ENCODE data around the gene AGR3.
"Not testable (repeated sequence)": the region's sequence is repeated elsewhere in the genome, so short reads cannot be mapped to it uniquely, and the experiment has no call there.

The AGR3 gene

DNA sequence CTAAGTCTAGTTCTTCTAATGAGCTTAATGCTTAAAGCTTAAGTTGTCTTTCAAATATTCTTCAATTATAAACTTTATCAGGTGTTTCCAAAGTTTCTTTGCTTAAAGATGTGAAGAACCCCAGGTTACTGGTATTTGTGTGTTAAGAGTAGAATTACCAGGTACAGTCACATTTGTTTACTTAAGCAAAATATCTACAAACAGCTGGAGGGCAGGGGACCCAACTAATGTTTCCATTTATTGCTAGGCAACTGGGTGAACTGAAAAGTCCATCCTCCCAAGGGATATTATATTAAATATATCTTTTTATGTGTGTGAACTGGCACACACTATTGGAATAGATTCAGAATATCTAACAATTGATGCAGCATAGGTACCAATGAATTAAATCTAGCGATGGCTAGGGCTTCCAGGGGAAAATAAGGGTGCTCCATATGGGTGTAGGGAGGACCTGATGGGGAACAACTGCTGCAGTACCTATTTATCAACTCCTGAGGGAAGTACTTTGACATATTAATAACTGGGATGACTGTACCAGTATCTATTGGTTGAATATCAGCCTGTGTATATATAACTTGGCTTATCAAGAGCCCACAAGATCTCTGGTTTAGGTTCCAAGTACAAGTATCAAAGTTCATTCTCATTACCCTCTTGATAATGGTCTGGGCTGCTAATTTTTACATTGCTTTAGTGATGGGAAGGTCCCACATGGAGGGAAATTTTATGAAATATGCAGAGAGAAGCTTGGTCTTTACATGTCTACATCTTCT is 10.3 kb upstream of the AGR3 start:
- DNase-seq (ENCODE audit: low spot score): no peak

DNA sequence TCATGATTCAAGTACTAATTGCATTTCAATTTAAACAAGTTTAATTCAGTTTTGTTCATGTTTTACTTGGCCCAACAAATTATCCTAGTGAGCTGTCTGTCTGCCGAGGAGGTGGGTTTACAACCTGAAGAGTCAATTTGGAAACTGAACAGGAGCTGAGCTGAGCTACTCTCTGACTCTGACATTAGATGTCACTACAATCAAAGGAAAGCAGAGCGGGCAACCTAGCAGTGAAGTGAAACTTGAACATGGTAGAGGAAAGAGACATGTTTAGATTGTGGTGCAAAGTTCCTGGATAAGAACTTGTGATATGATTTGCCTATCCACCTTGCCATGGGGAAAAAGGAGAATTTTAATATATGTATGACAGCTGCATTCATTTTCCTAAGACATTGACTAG is 9.6 kb upstream of the AGR3 start:
- DNase-seq (ENCODE audit: low spot score): peak; percentile 32

DNA sequence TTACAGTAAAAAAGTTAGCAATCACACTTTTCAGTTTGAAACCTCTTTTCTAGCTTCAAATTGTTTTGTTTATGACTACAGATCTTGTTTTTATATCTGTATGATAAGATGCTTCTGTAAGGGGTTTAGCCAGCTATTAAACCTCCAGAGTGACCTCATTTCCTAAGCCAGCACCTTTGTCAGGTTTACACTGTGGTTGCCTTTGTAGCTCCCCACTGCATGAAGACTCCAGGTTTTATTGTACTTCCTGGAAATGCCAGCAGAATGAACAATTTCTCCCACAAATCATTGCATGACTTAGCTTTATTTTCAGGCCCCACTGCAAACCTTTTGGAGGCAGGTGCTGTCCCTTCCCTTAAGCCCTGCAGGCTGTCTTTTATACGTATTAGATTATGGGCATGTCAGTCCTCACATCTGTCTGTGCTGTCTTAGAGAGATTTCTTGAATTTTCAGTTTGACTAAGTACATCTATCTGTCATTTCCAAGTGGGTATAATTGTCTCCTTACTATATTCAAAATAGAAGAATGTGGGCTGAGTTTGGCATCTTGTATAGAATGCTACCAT is 8.2 kb upstream of the AGR3 start:
- DNase-seq (ENCODE audit: low spot score): no peak

DNA sequence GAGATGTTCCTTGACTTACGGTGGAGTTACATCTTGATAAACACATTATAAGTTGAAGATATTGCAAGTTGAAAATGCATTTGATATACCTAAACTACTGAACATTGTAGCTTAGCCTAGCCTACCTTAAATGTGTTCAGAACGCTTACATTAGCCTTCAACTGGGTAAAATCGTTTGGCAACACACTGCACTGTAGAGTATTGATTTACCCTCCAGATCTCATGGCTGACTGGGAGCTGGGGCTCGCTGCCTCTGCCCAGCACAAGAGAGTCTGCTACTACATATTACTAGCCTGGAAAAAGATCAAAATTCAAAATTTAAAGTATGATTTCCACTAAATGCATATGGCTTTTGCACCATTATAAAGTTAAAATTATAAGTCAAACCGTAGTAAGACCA is 7.5 kb upstream of the AGR3 start:
- no peak for DNase-seq (ENCODE audit: low spot score)

DNA sequence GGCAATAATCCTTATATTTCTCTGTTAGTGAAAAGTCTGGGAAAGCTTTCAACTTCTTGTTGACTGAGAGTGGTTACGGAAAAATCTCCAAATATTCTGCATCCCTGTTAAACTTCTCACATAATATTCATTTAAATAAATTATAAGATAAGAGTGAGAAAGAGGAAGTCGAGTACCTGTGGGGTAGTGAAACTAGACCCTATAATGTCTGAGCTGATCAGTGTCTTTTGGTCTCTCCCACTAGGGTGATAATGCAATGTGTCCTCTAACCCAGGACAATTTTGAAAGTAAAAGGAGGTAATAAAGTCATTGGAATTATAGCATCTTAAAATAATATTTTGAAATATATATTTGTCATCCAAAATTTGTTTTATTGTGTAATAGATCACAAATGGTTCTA is 2.1 kb upstream of the AGR3 start:
- no peak for DNase-seq (ENCODE audit: low spot score)

DNA sequence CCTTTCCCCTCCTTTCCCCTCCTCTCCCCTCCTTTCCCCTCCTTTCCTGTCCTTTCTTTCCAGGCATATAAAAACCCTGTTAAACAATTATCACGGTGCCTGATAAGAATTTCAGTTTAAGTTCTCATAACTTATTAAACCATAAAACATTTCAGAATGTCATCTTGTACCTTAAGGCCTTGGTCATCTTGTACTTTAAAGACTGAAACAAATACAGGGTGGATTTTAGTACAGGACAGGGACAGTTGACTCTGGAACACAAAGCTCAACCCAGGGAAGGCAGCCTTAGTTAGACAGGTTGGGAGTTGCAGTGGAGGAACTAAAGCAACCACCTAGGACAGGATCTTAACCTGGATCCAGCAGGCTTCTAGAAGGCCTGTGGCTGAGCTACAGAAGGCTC is 1.2 kb downstream of the AGR3 start:
- no peak for DNase-seq (ENCODE audit: low spot score)

DNA sequence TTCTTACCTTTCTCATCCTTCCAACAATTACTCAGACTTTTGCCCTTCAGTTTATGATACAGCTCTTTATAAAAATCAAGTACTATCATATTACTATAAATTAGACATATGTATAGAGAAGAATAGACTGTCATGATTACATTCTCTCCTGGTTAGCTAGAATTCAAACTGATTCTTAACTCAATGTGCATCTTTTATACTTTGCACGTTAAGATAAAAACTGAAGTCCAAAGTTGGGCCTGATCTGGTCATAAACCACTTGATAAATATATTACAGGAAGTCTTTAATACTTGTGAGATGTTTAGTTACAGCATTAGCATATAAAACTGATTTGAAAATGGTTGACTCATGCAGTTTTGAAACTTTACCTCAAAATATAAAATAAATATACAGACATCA is 2.6 kb downstream of the AGR3 start:
- no peak for DNase-seq (ENCODE audit: low spot score)

DNA sequence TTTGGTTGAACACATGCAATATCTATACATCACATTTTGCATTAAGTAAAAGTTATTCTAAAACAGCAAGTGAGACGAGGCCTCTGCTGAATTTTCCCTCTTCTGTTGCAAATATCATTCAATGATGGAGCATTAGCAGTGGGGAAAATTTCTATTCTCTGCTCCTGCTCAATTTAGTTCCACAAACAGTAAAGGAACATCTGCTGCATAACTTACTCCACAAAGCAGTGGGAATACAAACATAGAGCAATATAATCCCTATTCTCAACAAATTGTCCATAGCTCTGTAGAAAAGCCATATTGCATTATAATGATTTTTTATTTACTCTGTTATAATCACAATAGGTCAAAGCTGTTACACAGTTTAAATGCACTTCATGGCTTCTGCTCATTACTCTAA is 5.9 kb downstream of the AGR3 start:
- no peak for DNase-seq (ENCODE audit: low spot score)

DNA sequence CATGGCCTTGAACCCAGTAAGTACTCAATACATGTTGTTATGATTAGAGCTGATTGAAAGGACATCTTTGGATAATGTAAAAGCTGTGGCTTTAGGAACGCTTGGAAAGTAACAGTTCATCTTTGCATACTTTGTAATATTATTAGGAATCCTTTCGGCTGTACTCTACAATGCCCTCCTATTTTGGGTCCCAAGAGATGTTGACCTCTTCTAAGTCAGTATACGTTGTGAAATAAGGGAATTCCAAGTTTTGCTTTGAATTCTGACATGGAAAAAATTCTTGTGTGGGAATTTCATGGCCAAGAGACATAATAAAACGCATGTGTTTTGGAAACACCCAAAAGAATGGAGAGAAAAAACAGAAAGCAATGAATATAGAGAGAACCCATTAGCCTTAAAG is 7.7 kb downstream of the AGR3 start:
- DNase-seq (ENCODE audit: low spot score): no peak

DNA sequence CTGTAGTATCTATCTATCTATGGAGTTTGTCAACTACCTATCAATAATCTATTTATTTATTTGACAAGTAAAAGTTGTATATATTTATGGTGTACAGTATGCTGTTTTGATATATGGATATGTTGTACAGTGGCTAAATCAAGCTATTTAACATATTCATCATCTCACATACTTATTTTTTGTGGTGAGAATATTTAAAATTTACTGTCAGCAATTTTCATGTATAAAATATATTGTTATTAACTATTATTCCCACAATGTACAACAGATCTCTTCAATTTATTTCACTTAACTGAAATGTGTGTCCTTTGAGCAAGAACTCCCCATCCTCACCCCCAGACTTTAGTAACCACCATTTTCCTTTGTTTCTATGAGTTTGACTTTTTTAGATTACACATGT is 14.5 kb downstream of the AGR3 start:
- DNase-seq (ENCODE audit: low spot score): no peak

DNA sequence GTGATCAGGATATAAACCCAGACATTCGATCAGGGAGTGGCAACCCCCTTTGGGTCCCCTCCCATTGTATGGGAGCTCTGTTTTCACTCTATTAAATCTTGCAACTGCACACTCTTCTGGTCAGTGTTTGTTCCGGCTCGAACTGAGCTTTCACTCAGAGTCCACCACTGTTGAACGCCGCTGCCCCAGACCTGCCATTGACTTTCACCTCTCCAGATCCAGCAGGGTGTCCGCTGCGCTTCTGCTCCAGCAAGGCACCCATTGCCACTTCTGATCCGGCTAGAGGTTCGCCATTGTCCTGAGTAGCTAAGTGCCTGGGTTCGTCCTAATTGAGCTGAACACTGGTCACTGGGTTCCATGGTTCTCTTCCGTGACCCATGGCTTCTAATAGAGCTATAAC is 28.6 kb downstream of the AGR3 start:
- DNase-seq (ENCODE audit: low spot score): not testable (repeated sequence)

DNA sequence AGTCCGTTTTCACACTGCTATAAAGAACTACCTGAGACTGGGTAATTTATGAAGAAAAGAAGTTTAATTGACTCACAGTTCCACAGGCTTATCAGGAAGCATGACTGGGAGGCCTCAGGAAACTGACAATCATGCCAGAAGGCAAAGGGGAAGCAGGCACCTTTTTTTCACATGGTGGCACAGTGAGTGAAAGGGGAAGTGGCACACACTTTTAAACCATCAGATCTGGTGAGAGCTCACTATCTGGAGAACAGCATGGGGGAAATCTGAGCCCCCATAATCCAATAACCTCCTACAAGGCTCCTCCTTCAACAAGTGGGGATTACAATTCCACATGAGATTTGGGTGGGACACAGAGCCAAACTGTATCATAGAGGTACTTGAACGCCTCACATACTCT is 30.0 kb downstream of the AGR3 start:
- peak; percentile 75 for DNase-seq (ENCODE audit: low spot score)

DNA sequence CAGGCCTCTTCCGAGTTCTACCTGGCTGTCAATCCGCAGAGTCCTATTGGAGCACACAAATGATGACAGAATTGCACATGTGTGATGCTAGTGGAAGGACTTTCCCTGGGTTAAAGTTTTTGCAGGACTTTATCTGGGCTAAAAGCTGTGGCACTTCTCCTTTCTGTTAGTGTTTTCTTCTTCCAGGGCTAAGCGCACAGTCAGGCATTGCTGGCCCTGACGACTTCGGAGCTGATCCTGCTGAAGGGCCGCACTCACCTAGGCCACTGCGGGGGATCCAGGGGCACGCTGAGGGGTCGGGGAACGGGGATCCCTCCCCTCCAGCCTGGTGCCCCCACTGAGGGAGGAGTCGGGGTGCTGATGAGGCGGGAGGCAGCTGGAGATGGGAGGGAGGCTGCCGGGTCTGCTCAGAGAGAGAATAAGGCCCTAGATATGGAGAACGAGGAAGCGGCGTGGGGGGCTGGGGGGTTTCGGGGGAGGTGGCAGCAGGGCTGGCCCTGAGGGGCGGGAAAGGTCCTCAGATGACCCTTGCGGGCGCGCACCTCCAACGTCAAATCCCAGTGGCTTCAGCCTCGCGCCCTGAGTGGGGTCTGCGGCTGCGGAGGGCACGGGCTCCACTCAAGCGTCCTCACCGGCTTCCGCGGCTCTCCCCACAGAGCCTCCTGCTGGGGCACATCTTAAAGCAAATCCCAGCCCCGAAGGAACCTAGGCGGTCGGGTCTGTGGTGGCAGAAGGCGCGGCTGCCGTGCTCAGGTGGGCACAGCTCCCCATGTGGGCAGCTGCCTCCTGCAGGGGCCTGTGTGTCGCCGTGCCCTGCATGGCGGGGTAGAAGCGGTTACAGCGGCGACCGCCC is 30.9 kb downstream of the AGR3 start:
- DNase-seq (ENCODE audit: low spot score): peak; percentile 5

DNA sequence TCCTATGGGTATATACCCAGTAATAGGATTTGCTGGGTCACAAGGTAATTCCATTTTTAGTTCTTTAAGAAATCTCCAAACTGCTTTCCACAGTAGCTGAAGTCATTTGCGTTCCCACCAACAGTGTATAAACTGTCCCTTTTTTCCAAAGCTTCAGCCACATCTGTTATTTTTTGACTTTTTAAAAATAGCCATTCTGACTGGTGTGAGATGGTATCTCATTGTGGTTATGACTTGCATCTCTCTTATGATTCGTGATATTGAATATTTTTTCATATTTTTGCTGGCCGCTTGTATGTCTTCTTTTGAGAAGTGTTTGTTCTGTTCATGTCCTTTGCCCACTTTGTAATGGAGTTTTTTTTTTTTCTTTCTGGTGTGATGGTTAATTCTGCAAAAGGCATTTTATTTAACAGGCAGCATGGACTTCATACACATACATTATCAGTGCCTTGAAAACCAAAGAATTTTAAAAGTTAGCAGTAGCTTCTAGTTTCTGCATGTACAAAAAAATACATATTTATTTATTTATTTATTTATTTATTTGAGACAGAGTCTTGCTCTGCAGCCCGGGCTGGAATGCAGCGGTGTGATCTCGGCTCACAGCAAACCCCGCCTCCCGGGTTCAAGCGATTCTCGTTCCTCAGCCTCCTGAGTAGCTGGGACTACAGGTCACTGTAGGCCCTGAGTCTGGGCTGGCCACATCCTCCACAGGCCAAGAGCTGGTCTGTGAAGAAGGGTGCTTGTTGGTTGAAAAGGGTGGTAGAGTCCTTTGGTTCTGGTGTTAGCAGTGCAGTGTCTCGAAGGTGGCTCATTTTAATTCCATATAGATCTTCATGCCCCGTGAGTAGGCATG is 32.3 kb downstream of the AGR3 start:
- no peak for DNase-seq (ENCODE audit: low spot score)

DNA sequence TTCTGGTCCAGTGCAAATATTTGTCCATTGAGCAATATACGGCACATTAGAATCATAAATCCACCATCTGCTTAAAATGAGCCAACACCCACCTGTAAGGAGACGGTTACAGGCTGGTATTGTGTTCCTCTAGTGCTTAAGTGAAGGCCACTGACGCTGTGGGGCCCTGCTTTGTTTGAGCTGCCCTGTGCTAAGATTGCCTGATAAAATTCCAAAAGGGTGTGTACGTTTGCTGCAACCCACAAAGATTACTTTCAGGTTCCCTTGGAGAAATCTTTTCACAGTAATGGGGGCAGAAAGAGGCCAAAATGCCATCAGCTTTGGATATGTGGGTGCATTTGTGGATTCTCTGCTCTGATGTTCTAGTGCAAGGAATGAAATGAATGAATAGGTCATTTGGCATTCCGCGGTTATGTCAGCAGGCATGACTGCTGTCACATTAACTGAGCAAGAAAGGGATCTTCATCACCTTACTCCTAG is 34.4 kb downstream of the AGR3 start:
- DNase-seq (ENCODE audit: low spot score): no peak

DNA sequence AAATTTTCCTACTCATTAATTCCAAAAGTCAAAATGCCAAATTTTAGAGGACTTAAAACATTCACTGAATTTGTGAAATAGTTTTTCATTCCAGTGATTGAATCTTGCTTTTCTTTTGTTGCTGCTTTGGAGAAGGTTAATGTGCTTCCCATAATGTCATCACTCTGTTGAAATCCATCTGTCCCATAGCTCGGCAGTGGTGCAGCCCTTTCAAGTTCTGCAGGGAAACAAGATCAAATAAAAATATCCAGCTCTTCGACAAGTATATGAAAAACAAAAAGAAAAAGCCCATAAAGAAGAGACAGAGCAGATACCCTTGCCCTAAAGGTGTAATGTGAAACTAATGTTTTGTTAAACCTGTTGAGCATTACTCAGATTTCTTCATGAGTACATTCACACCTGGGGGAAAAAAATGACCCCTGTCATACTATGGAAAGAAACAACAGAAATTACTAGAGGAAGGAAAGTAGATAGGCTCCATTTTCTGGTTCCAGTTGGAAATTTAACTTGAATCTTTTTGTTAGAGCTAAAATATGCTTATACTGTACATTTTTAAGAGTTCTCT is 35.1 kb downstream of the AGR3 start:
- DNase-seq (ENCODE audit: low spot score): no peak

DNA sequence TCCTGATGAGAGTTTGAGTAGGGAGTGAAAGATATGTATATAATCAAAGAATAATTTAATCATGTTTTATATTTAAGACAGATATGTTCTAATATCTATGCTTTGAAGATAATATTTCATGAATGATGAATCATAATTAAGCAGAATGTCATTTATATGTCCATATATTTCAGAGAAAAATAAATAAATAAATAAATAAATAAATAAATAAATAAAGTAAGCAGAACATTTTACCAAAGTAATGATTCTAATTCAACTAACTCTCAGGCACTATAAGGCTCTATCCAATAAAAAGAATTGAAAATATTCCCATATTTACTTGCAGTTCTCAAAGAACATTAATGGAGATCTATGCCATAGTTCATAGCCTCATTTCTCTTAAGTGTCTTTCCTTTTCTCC is 36.0 kb downstream of the AGR3 start:
- DNase-seq (ENCODE audit: low spot score): no peak

DNA sequence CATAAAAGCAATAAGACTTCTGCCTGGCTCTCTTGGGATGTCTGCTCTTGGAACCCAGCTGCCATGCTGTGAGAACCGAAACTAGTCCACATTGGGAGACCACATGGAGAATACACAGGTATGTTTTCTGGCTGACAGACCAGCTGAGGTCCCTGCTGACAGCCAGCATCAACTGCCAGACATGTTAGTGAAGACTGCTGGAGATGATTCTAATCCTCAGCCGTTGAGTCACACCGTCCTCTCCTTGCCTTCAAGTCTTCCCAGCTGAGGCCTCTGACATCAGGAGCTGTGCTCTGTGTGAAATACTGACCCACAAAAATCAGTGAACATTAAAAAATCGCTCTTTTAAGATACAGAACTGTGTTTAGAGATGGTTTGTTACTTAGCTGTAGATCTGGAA is 40.1 kb downstream of the AGR3 start:
- DNase-seq (ENCODE audit: low spot score): no peak

DNA sequence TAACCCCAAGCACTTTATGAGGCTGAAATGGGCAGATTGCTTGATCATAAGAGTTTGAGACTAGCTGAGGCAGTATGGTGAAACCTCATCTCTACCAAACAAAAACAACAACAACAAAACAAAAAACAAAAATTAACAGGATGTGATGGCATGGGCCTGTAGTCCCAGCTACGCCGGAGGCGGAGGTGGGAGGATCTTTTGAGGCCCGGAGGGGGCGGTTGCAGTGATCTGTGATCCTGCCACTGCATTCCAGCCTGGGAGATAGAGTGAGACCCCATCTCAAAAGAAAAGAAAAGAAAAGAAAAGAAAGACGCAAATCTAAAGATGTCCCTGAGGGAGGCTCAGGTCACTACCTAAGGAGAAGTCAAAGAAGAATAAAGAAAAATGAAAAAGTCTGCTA is 41.7 kb downstream of the AGR3 start:
- DNase-seq (ENCODE audit: low spot score): no peak

DNA sequence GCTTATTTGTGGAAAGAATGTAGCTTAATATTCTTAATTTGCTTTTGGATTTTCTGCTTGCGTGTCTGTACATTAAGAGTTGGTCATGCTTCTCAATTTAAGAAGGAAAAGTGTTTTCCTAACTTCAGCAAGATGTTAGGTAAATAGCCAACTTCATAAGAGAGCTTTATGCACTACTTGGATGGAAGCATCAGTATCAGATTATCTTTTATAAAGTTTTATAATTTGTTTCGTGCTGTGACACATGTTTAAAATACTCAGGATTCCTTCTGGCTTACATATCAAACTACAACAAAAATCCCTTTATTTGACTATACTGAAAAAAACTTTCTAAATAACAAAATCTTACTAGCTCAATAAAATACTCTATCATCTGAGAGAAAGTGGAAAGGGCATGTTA is 42.1 kb downstream of the AGR3 start:
- no peak for DNase-seq (ENCODE audit: low spot score)

DNA sequence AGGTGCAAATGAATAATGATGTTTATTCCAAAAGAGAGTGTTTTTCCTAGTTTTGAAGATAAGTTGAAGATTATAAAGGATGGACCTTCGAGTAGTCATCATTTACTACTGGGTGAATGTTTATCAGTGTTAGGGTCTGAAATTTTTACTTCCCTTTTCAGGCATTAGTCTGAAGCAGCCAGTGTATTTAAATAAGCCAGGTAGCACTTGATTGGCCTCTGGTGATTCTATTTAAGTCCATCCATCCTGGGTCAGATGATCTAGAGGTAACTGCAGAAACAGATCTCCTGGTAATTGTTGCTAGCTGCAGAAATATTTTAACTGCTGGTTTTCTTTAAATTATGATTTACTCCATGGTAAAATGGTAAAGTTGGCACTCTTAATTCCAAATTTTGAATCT is 42.9 kb downstream of the AGR3 start:
- no peak for DNase-seq (ENCODE audit: low spot score)

DNA sequence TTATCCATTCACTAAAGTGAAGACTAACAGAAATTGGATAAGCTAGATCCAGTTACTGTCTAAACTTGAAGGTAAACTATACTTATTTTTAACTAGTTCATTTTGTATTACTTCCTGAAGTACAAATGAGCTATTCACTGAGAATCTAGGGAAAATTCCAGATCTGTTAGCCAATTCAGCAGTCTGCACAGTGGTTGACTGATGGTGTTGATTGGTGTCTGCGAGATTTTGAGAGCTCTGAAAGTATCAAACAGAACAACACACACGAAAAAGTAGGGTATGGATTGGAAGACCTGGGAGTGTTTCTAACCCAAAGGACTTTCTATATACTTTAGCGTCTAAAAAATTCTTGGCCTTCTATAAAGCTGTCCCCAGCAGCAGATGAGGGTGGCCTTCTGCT is 43.4 kb downstream of the AGR3 start:
- no peak for DNase-seq (ENCODE audit: low spot score)

Data from pons (tissue), 1 donor.